ENCODE measurements around the gene EGLN3.
"Not testable (repeated sequence)": the region's sequence is repeated elsewhere in the genome, so short reads cannot be mapped to it uniquely, and the experiment has no call there.

EGLN3 gene

GRCh38 chr14:33950320-33951182 lies at the start of gene EGLN3:
EGLN3 (minus strand) TSS chr14:33951074; CDS start chr14:33950752, 322 bp downstream.
- no peak within 1 kb of the TSS for H3K27ac ChIP-seq
- DNase-seq (ENCODE audit: low read depth, low spot score) = peak; percentile 2

GRCh38 chr14:34000396-34000795 lies 49.5 kb upstream of the EGLN3 start:
- H3K27ac ChIP-seq = no peak overlapping the region
- DNase-seq (ENCODE audit: low read depth, low spot score) = no peak

- no peak for DNase-seq (ENCODE audit: low read depth, low spot score)
- H3K27ac ChIP-seq = no peak overlapping the region
Measured at GRCh38 chr14:33999771-34000291, 49.0 kb upstream of the EGLN3 start.

GRCh38 chr14:33997611-33998010 lies 46.7 kb upstream of the EGLN3 start:
- no peak overlapping the region for H3K27ac ChIP-seq
- DNase-seq (ENCODE audit: low read depth, low spot score) = no peak

- no peak overlapping the region for H3K27ac ChIP-seq
- DNase-seq (ENCODE audit: low read depth, low spot score) = no peak
Measured at GRCh38 chr14:33996462-33996861, 45.6 kb upstream of the EGLN3 start.

GRCh38 chr14:33993246-33993645 lies 42.4 kb upstream of the EGLN3 start:
- no peak overlapping the region for H3K27ac ChIP-seq
- no peak for DNase-seq (ENCODE audit: low read depth, low spot score)

- H3K27ac ChIP-seq = no peak overlapping the region
- no peak for DNase-seq (ENCODE audit: low read depth, low spot score)
Measured at GRCh38 chr14:33992274-33993007, 41.6 kb upstream of the EGLN3 start.

GRCh38 chr14:33990790-33991189 lies 39.9 kb upstream of the EGLN3 start:
- H3K27ac ChIP-seq = no peak overlapping the region
- no peak for DNase-seq (ENCODE audit: low read depth, low spot score)

- no peak for DNase-seq (ENCODE audit: low read depth, low spot score)
- no peak overlapping the region for H3K27ac ChIP-seq
Measured at GRCh38 chr14:33987565-33988080, 36.7 kb upstream of the EGLN3 start.

GRCh38 chr14:33986804-33987203 lies 35.9 kb upstream of the EGLN3 start:
- H3K27ac ChIP-seq = no peak overlapping the region
- DNase-seq (ENCODE audit: low read depth, low spot score) = peak; percentile 39

- DNase-seq (ENCODE audit: low read depth, low spot score) = no peak
- no peak overlapping the region for H3K27ac ChIP-seq
Measured at GRCh38 chr14:33985242-33985641, 34.4 kb upstream of the EGLN3 start.

GRCh38 chr14:33979613-33980276 lies 28.9 kb upstream of the EGLN3 start:
- no peak for DNase-seq (ENCODE audit: low read depth, low spot score)
- H3K27ac ChIP-seq = no peak overlapping the region

- DNase-seq (ENCODE audit: low read depth, low spot score) = no peak
- H3K27ac ChIP-seq = no peak overlapping the region
Measured at GRCh38 chr14:33978892-33979612, 28.2 kb upstream of the EGLN3 start.

GRCh38 chr14:33972583-33973081 lies 21.8 kb upstream of the EGLN3 start:
- H3K27ac ChIP-seq = no peak overlapping the region
- no peak for DNase-seq (ENCODE audit: low read depth, low spot score)

GRCh38 chr14:33969846-33970245 lies 19.0 kb upstream of the EGLN3 start:
- not testable (repeated sequence) for DNase-seq (ENCODE audit: low read depth, low spot score); H3K27ac ChIP-seq

GRCh38 chr14:33968722-33969121 lies 17.8 kb upstream of the EGLN3 start:
- no peak for DNase-seq (ENCODE audit: low read depth, low spot score)

GRCh38 chr14:33967138-33967537 lies 16.3 kb upstream of the EGLN3 start:
- no peak overlapping the region for H3K27ac ChIP-seq
- no peak for DNase-seq (ENCODE audit: low read depth, low spot score)

More at GRCh38 chr14:33968722-33969121, 17.8 kb upstream of the EGLN3 start:
- H3K27ac ChIP-seq = no peak overlapping the region

GRCh38 chr14:33966276-33966675 lies 15.4 kb upstream of the EGLN3 start:
- H3K27ac ChIP-seq = no peak overlapping the region
- DNase-seq (ENCODE audit: low read depth, low spot score) = no peak

GRCh38 chr14:33964599-33965317 lies 13.9 kb upstream of the EGLN3 start:
- no peak for DNase-seq (ENCODE audit: low read depth, low spot score)
- H3K27ac ChIP-seq = no peak overlapping the region
